K562 (cell line): ENCODE results near the gene CLIC1. TPM values are rescaled to one million over a fixed set of nuclear protein-coding genes. Genes with fewer than 3 reads are reported as not detected.

Experiments
- ADNP ChIP-seq: fragments of 200-800 bp; sonication (Bioruptor generic); IDR thresholded peaks from 2 replicates; pipeline ENCODE4 v1.6.1; 2016; ENCODE audit warnings: missing genetic modification characterization, missing compliant biosample characterization
- BRCA1 ChIP-seq, 2 experiments: fragments of 450-650 bp in 1 of 2; sonication (generic) in 1 of 2; formaldehyde crosslinking in 1 of 2; IDR thresholded peaks; 2 replicates each; pipeline versions ENCODE4 v1.5.0 to v1.6.1; 2017 to 2020; ENCODE audit warnings: mild to moderate bottlenecking in 1 of 2, missing genetic modification reagents in 1 of 2
- CBFA2T3 ChIP-seq: fragments of 450-650 bp; IDR thresholded peaks from 2 replicates; pipeline ENCODE4 v1.6.1; 2017
- MIER1 ChIP-seq: fragments of 450-650 bp; IDR thresholded peaks from 2 replicates; pipeline ENCODE4 v1.6.1; 2016; ENCODE audit warnings: antibody characterized with exemption, mild to moderate bottlenecking, low read depth
- MXI1 ChIP-seq: IDR thresholded peaks from 2 replicates; pipeline ENCODE4 v1.6.1; 2011; ENCODE audit warnings: low read depth, mild to moderate bottlenecking, improper control_type of control experiment, low read length
- POLR2AphosphoS2 ChIP-seq: IDR thresholded peaks from 2 replicates; pipeline ENCODE4 v1.6.1; 2012; ENCODE audit warnings: low read length, improper control_type of control experiment
- POU5F1 ChIP-seq: fragments of 150-350 bp; IDR thresholded peaks from 2 replicates; pipeline ENCODE4 v1.6.1; 2014; ENCODE audit warnings: borderline replicate concordance, low read length, low read depth, mild to moderate bottlenecking; ENCODE audit not compliant: partially characterized antibody
- RAD21 ChIP-seq, 2 experiments: fragments of 250-450 bp in 1 of 2; fragments of 450-650 bp in 1 of 2; sonication (Bioruptor Pico) in 1 of 2; formaldehyde crosslinking in 1 of 2; IDR thresholded peaks in 1 of 2; conservative IDR thresholded peaks in 1 of 2; 2 replicates each; pipeline versions ENCODE4 v1.4.0 to v1.8.0; 2020 to 2022; ENCODE audit warnings: mild to moderate bottlenecking in 2 of 2, moderate library complexity in 1 of 2
- SIX5 ChIP-seq, 2 experiments: IDR thresholded peaks; 2 replicates each; pipeline ENCODE4 v1.6.1; 2011; ENCODE audit warnings: low read length in 2 of 2, borderline replicate concordance in 1 of 2, low read depth in 1 of 2, mild to moderate bottlenecking in 1 of 2, moderate library complexity in 1 of 2; ENCODE audit not compliant: insufficient read depth in 1 of 2
- TAF9B ChIP-seq: fragments of 450-650 bp; IDR thresholded peaks from 2 replicates; pipeline ENCODE4 v1.6.1; 2018; ENCODE audit warnings: mild to moderate bottlenecking; ENCODE audit not compliant: partially characterized antibody
- TCFL5 ChIP-seq: fragments of 250-450 bp; sonication (Bioruptor Pico); conservative IDR thresholded peaks from 2 replicates; pipeline ENCODE4 v1.6.1; 2021; ENCODE audit warnings: mild to moderate bottlenecking, moderate library complexity, matching md5 sums
- ZNF140 ChIP-seq: fragments of 250-450 bp; sonication (Bioruptor Pico); IDR thresholded peaks from 2 replicates; pipeline ENCODE4 v1.8.0; 2021; ENCODE audit warnings: moderate library complexity, mild to moderate bottlenecking, inconsistent platforms
- polyA plus RNA-seq, 8 experiments: library from polyadenylated mRNA; depleted of rRNA in 4 of 8; stranded (reverse) in 5 of 8; unstranded in 3 of 8; fragments of >200 nt; fragmentation: Nextera tagmentation in 2 of 8; fragmentation: Illumina TruSeq in 1 of 8; extraction: Ambion mirVana in 2 of 8; extraction: Trizol in 1 of 8; gene quantifications; 2 replicates each; pipeline versions ENCODE4 v1.2.1 to v1.2.3, GENCODE V29; 2011 to 2014; ENCODE audit warnings: inconsistent platforms in 1 of 8, missing spikeins in 1 of 8
- total RNA-seq, 7 experiments: library from RNA; depleted of rRNA in 6 of 7; stranded (reverse); fragments of >200 nt in 6 of 7; fragmentation: Illumina TruSeq in 2 of 7; extraction: Trizol in 2 of 7; gene quantifications; 2 replicates each; pipeline versions ENCODE4 v1.2.1 to v1.2.3, GENCODE V29; 2011 to 2021; ENCODE audit warnings: low replicate concordance in 1 of 7
- TF ChIP-seq, protein P1 (sequence below): fragments of 150-350 bp; conservative IDR thresholded peaks from 2 replicates; pipeline ENCODE4 v1.6.1; 2014; ENCODE audit warnings: low read length
- TF ChIP-seq, protein P2 (sequence below): fragments of 250-450 bp; sonication (Bioruptor Pico); IDR thresholded peaks from 2 replicates; pipeline ENCODE4 v1.8.0; 2021; ENCODE audit warnings: borderline replicate concordance, mild to moderate bottlenecking, moderate library complexity; ENCODE audit not compliant: poor library complexity, severe bottlenecking

The CLIC1 gene
- total and polyA plus RNA-seq, 9 of the 15 experiments (the other 6 are each of a cell fraction or from before 2014, with no cell fraction given), result 1,267 to 2,419 (median 1,808) TPM

DNA sequence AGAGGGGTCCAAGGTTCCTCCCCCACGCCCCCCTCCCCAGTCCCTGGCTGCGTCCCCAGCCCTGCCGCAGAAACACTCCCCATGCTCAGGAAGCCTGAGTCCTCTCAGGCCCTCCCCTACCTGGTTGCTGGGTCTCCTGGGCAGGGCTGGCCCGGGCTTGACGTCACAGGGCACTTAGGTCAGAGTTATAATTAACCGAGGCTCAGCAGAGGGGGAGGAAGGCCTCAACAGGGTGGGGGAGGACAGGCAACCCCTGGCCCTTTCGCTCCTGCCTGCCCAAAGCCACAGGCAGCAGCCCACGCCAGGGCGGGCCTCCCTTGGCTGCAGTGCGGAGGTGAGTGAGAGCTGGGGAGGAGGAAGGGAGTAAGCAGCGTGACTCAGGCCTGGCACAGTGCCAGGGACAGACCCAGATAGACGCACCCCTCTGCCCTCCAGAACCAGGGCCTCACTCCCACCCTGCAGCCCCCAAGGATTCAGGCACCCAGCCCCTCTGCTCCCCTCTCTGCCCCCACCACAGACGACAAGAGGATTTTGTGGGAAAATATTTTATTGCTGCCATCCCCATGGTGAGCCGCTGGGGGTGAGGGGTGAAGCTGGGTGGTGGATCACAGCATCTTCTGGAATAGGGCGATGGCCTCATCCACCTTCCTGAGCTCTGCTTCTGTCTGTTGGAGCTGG is 40.8 kb upstream of the CLIC1 start, which contains the start of gene VWA7 (continued):
- no peak for TF ChIP-seq ZNF140 (CRISPR knock-in tag)
- no peak for TF ChIP-seq TCFL5 (CRISPR knock-in tag)
- peak; percentile 86 for TF ChIP-seq CBFA2T3
- TF ChIP-seq ADNP (tag), result no peak
- no peak for TF ChIP-seq TAF9B
- TF ChIP-seq RAD21 (CRISPR knock-in tag; conservative IDR thresholded peaks at IDR 0.05 in 1 of 2, IDR thresholded peaks at IDR 0.05 in 1 of 2), result peak; percentile 46 to 80
- TF ChIP-seq POLR2AphosphoS2, result peak; percentile 99
- TF ChIP-seq BRCA1 (IDR thresholded peaks at IDR 0.05), result no peak
- no peak for TF ChIP-seq BRCA1 (CRISPR knock-in tag; IDR thresholded peaks at IDR 0.05)
- peak; percentile 50 for TF ChIP-seq POU5F1
- TF ChIP-seq, protein P1, sequence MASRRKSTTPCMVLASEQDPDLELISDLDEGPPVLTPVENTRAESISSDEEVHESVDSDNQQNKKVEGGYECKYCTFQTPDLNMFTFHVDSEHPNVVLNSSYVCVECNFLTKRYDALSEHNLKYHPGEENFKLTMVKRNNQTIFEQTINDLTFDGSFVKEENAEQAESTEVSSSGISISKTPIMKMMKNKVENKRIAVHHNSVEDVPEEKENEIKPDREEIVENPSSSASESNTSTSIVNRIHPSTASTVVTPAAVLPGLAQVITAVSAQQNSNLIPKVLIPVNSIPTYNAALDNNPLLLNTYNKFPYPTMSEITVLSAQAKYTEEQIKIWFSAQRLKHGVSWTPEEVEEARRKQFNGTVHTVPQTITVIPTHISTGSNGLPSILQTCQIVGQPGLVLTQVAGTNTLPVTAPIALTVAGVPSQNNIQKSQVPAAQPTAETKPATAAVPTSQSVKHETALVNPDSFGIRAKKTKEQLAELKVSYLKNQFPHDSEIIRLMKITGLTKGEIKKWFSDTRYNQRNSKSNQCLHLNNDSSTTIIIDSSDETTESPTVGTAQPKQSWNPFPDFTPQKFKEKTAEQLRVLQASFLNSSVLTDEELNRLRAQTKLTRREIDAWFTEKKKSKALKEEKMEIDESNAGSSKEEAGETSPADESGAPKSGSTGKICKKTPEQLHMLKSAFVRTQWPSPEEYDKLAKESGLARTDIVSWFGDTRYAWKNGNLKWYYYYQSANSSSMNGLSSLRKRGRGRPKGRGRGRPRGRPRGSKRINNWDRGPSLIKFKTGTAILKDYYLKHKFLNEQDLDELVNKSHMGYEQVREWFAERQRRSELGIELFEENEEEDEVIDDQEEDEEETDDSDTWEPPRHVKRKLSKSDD, result peak; percentile 81; the same call in 1 of the 2 replicates
- no peak for TF ChIP-seq SIX5 (IDR thresholded peaks at IDR 0.05; ENCODE audit: borderline replicate concordance in 1 of 2, insufficient read depth in 1 of 2, low read depth in 1 of 2, low read length in 2 of 2)
- TF ChIP-seq, protein P2, sequence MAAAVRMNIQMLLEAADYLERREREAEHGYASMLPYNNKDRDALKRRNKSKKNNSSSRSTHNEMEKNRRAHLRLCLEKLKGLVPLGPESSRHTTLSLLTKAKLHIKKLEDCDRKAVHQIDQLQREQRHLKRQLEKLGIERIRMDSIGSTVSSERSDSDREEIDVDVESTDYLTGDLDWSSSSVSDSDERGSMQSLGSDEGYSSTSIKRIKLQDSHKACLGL, result no peak
- no peak for TF ChIP-seq MXI1
- no peak for TF ChIP-seq MIER1
